Body of pancreas (tissue), 4 donors: ENCODE results near the gene ZNF519. TPM values are rescaled to one million over a fixed set of nuclear protein-coding genes. Genes with fewer than 3 reads are reported as not detected.

ENCODE experiments used
- ATAC-seq: fragments of 150-250 bp; one replicate; pipeline ENCODE4 v1.9.1; 2016
- DNase-seq, 4 donors: peaks; one replicate each; pipeline ENCODE4 v3.0.0-alpha.2; 2019
- H3K27ac ChIP-seq, 4 donors: fragments of 200-600 bp; sonication (generic); 1 replicate in 3 of 4; 2 replicates in 1 of 4; pipeline versions ENCODE4 v1.5.1 to v1.6.1; 2016 to 2019; ENCODE audit warnings: mild to moderate bottlenecking in 1 of 4, mixed read lengths in 1 of 4, moderate library complexity in 1 of 4
- H3K27me3 ChIP-seq, 2 donors: fragments of 200-600 bp; sonication (generic); one replicate each; pipeline ENCODE4 v1.6.0; 2016; ENCODE audit warnings: mild to moderate bottlenecking in 1 of 2
- H3K36me3 ChIP-seq, 2 donors: fragments of 200-600 bp; sonication (generic); replicated peaks in 1 of 2; 2 replicates each; pipeline ENCODE4 v1.5.1; 2016; ENCODE audit warnings: low read depth in 2 of 2; ENCODE audit not compliant: insufficient read depth in 1 of 2
- H3K4me1 ChIP-seq: fragments of 200-600 bp; sonication (generic); one replicate; pipeline ENCODE4 v1.6.0; 2016
- H3K4me3 ChIP-seq, 2 donors: fragments of 200-600 bp; sonication (generic); 1 replicate in 1 of 2; 2 replicates in 1 of 2; pipeline ENCODE4 v1.5.1; 2016 to 2019
- H3K9me3 ChIP-seq, 3 donors: fragments of 200-600 bp; sonication (generic); 1 replicate in 2 of 3; 2 replicates in 1 of 3; pipeline ENCODE4 v1.5.1; 2016
- POLR2A ChIP-seq, 3 donors: fragments of 450-650 bp; IDR thresholded peaks; one replicate each; pipeline ENCODE4 v1.6.1; 2016; ENCODE audit warnings: antibody characterized with exemption in 3 of 3, mild to moderate bottlenecking in 2 of 3
- WGBS, 2 donors: methylation state at CpG; one replicate each; pipeline ENCODE4 v1.1.5; 2017; 5-methylcytosine and 5-hydroxymethylcytosine counted together
- intact Hi-C: fragments of 100-400 bp; cut with DNase I; formaldehyde crosslinking; loops from one replicate; pipeline ENCODE4 v1.15.1; 2023
- total RNA-seq, 2 donors: library from RNA; depleted of rRNA; stranded (reverse); fragments of >200 nt; gene quantifications; one replicate each; pipeline ENCODE4 v1.1.0, GENCODE V29; 2016
- TF ChIP-seq, protein P1 (sequence below), 7 experiments: fragments of 450-650 bp in 4 of 7; fragments of 200-600 bp in 3 of 7; sonication (generic) in 3 of 7; IDR thresholded peaks; one replicate each; pipeline ENCODE4 v1.5.1; 2016 to 2019; ENCODE audit warnings: antibody characterized with exemption in 7 of 7

ZNF519 gene
- total RNA-seq, 2 donors from 2014 or later: 3.9 to 14.5 TPM

GRCh38 chr18:14075196-14075595 is 57.0 kb downstream of the ZNF519 start:
- no peaks in the 10 kb centered on the region for H3K27me3 ChIP-seq
- ATAC-seq (no peak), DNase-seq (no peak)
- intact Hi-C loops: no loop called here
- WGBS, 2 donors: 87 to 90% methylated on average over 3 of the region's 3 CpGs
- H3K4me1 ChIP-seq: no peaks in the 10 kb centered on the region
- no peak for TF ChIP-seq POLR2A (IDR thresholded peaks at IDR 0.05)
- TF ChIP-seq, protein P1, sequence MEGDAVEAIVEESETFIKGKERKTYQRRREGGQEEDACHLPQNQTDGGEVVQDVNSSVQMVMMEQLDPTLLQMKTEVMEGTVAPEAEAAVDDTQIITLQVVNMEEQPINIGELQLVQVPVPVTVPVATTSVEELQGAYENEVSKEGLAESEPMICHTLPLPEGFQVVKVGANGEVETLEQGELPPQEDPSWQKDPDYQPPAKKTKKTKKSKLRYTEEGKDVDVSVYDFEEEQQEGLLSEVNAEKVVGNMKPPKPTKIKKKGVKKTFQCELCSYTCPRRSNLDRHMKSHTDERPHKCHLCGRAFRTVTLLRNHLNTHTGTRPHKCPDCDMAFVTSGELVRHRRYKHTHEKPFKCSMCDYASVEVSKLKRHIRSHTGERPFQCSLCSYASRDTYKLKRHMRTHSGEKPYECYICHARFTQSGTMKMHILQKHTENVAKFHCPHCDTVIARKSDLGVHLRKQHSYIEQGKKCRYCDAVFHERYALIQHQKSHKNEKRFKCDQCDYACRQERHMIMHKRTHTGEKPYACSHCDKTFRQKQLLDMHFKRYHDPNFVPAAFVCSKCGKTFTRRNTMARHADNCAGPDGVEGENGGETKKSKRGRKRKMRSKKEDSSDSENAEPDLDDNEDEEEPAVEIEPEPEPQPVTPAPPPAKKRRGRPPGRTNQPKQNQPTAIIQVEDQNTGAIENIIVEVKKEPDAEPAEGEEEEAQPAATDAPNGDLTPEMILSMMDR (IDR thresholded peaks at IDR 0.05): no peak
- H3K9me3 ChIP-seq: no peaks in the 10 kb centered on the region
- H3K36me3 ChIP-seq: no peaks in the 10 kb centered on the region
- no peak overlapping the region for H3K4me3 ChIP-seq
- H3K27ac ChIP-seq: no peak overlapping the region

- no peak for TF ChIP-seq POLR2A (IDR thresholded peaks at IDR 0.05)
- TF ChIP-seq, protein P1 (IDR thresholded peaks at IDR 0.05): no peak
- H3K27ac ChIP-seq: no peak overlapping the region
- DNase-seq (no peak), ATAC-seq (no peak)
- H3K4me1 ChIP-seq: no peaks in the 10 kb centered on the region
- H3K9me3 ChIP-seq: no peaks in the 10 kb centered on the region
- intact Hi-C loops: no loop called here
- no peak overlapping the region for H3K4me3 ChIP-seq
- 91 to 92% methylated on average over 5 of the region's 5 CpGs for WGBS, 2 donors
- H3K27me3 ChIP-seq: no peaks in the 10 kb centered on the region
- H3K36me3 ChIP-seq: no peaks in the 10 kb centered on the region
Measured at GRCh38 chr18:14074187-14074586, 58.0 kb downstream of the ZNF519 start.

DNA sequence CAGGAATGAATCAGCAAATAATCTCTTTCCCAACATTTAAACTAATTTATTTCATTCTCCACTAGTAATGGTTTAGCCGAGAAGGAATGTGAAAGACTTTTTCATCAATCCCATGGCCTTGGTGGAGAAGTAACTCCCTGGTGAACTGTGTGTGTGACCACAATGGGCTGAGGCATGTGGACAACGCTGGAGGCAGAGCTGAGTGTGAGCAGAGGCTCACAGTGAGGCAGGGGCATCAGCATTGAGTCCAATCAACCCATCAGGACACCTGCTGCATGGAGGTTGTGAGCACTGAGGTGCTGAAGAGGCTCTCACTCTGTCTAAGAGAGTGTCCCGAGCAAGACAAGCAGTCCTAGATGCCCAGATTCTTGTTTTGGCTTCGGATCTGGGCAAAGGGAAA is 78.6 kb downstream of the ZNF519 start:
- ATAC-seq (no peak), DNase-seq (no peak)
- intact Hi-C loops: no loop called here
- no peak overlapping the region for H3K27ac ChIP-seq
- 62 to 63% methylated on average over 4 of the region's 4 CpGs for WGBS, 2 donors
- no peaks in the 10 kb centered on the region for H3K4me1 ChIP-seq
- no peaks in the 10 kb centered on the region for H3K27me3 ChIP-seq
- TF ChIP-seq POLR2A (IDR thresholded peaks at IDR 0.05): no peak
- TF ChIP-seq, protein P1 (IDR thresholded peaks at IDR 0.05): no peak
- H3K9me3 ChIP-seq: peaks cover 0 to 5% (median 0%) of the 10 kb centered on the region in 3 donors
- H3K36me3 ChIP-seq: no peaks in the 10 kb centered on the region
- no peak overlapping the region for H3K4me3 ChIP-seq

Other genes starting within 250 kb of the ZNF519 start
- not detected for gene MC2R, start 216.9 kb downstream of the ZNF519 start, total RNA-seq